Neural progenitor cell (in vitro differentiated cells): ENCODE measurements around the gene PDE4A. TPM values are rescaled to one million over a fixed set of nuclear protein-coding genes. Genes with fewer than 3 reads are reported as not detected.

Source experiments
- DNase-seq: peaks from one replicate; pipeline ENCODE4 v3.0.0-alpha.2; 2016; ENCODE audit warnings: low spot score
- H2AFZ ChIP-seq: fragments of 200-600 bp; sonication (generic); replicated peaks from 2 replicates; pipeline ENCODE4 v1.6.1; 2016; ENCODE audit warnings: antibody characterized with exemption
- H3F3A ChIP-seq: fragments of 200-600 bp; sonication (generic); 2 replicates; pipeline ENCODE4 v1.6.1; 2016; ENCODE audit warnings: antibody characterized with exemption, low read depth
- H3K27ac ChIP-seq: fragments of 200-600 bp; sonication (generic); 2 replicates; pipeline ENCODE4 v1.5.1; 2016; ENCODE audit warnings: mild to moderate bottlenecking
- H3K27me3 ChIP-seq: fragments of 200-600 bp; sonication (generic); 2 replicates; pipeline ENCODE4 v1.6.1; 2016; ENCODE audit warnings: mild to moderate bottlenecking, moderate library complexity
- H3K36me3 ChIP-seq: fragments of 200-600 bp; sonication (generic); 2 replicates; pipeline ENCODE4 v1.5.1; 2016
- H3K4me1 ChIP-seq: fragments of 200-600 bp; sonication (generic); 2 replicates; pipeline ENCODE4 v1.6.1; 2016; ENCODE audit warnings: mixed run types
- H3K4me2 ChIP-seq: fragments of 200-600 bp; sonication (generic); 2 replicates; pipeline ENCODE4 v1.6.1; 2016
- H3K4me3 ChIP-seq: fragments of 200-600 bp; sonication (generic); 2 replicates; pipeline ENCODE4 v1.5.1; 2016
- H3K79me2 ChIP-seq: fragments of 200-600 bp; sonication (generic); 2 replicates; pipeline ENCODE4 v1.6.1; 2016; ENCODE audit warnings: low read depth
- H3K9ac ChIP-seq: fragments of 200-600 bp; sonication (generic); 2 replicates; pipeline ENCODE4 v1.6.1; 2016
- H3K9me3 ChIP-seq: fragments of 200-600 bp; sonication (generic); 2 replicates; pipeline ENCODE4 v1.5.1; 2016; ENCODE audit warnings: low read depth
- H4K20me1 ChIP-seq: fragments of 200-600 bp; sonication (generic); 2 replicates; pipeline ENCODE4 v1.6.1; 2016; ENCODE audit warnings: low read depth
- H3K27ac Mint-ChIP-seq: 3 replicates; pipeline ENCODE4 v1.8.0; 2021; ENCODE audit warnings: mixed read lengths
- H3K27me3 Mint-ChIP-seq: 2 replicates; pipeline ENCODE4 v1.8.0; 2022; ENCODE audit warnings: low read depth, mild to moderate bottlenecking, inconsistent platforms, moderate library complexity, mixed read lengths; ENCODE audit not compliant: insufficient read depth
- H3K36me3 Mint-ChIP-seq: 3 replicates; pipeline ENCODE4 v1.8.0; 2021; ENCODE audit warnings: mixed read lengths
- H3K4me1 Mint-ChIP-seq: 3 replicates; pipeline ENCODE4 v1.8.0; 2021; ENCODE audit warnings: mixed read lengths
- H3K4me3 Mint-ChIP-seq: 3 replicates; pipeline ENCODE4 v1.8.0; 2021; ENCODE audit warnings: mild to moderate bottlenecking, moderate library complexity, mixed read lengths
- H3K9me3 Mint-ChIP-seq: 3 replicates; pipeline ENCODE4 v1.8.0; 2020; ENCODE audit warnings: mixed read lengths
- CTCF ChIP-seq: fragments of 200-600 bp; sonication (generic); IDR thresholded peaks from 2 replicates; pipeline ENCODE4 v1.5.1; 2017; ENCODE audit warnings: antibody characterized with exemption, mild to moderate bottlenecking
- EZH2 ChIP-seq: fragments of 200-600 bp; sonication (generic); IDR thresholded peaks from 2 replicates; pipeline ENCODE4 v1.6.1; 2017; ENCODE audit warnings: antibody characterized with exemption, mild to moderate bottlenecking, moderate library complexity
- EZH2phosphoT487 ChIP-seq: fragments of 200-600 bp; sonication (generic); IDR thresholded peaks from 2 replicates; pipeline ENCODE4 v1.6.1; 2017; ENCODE audit warnings: antibody characterized with exemption
- total RNA-seq: library from RNA; depleted of rRNA; stranded (reverse); fragments of >200 nt; gene quantifications from 2 replicates; pipeline ENCODE4 v1.2.3, GENCODE V29; 2015; ENCODE audit warnings: low replicate concordance

PDE4A gene
- total RNA-seq, 1 donor from 2014 or later = 0.37 TPM

- Histone ChIP-seq H3K9me3 (no peaks in the 10 kb centered on the region), H3K4me3 (no peak overlapping the region), H3F3A (peaks cover 9% of the 10 kb centered on the region), H3K4me2 (peak overlapping the region; percentile 12), H2AFZ (no peak overlapping the region), H3K27me3 (peaks cover 25% of the 10 kb centered on the region), H3K9ac (no peak overlapping the region), H3K4me1 (no peaks in the 10 kb centered on the region), H3K36me3 (no peaks in the 10 kb centered on the region), H3K27ac (no peak overlapping the region), H4K20me1 (no peaks in the 10 kb centered on the region), H3K79me2 (no peaks in the 10 kb centered on the region)
- TF ChIP-seq EZH2 (no peak), CTCF (peak; percentile 65)
- Mint-ChIP-seq H3K4me3 (peak overlapping the region; percentile 66), H3K4me1 (peaks cover 8% of the 10 kb centered on the region), H3K27ac (no peak overlapping the region), H3K36me3 (no peaks in the 10 kb centered on the region), H3K27me3 (peaks cover 5% of the 10 kb centered on the region), H3K9me3 (no peaks in the 10 kb centered on the region)
- DNase-seq = peak; percentile 92
Measured at GRCh38 chr19:10478903-10479384, 58.6 kb downstream of the PDE4A start.

- Histone ChIP-seq H3K79me2 (peaks cover 5% of the 10 kb centered on the region), H3K27ac (no peak overlapping the region)
- H3K27ac Mint-ChIP-seq = no peak overlapping the region
Measured at GRCh38 chr19:10486551-10486950, 66.2 kb downstream of the PDE4A start.

GRCh38 chr19:10491472-10492047, 71.2 kb downstream of the PDE4A start:
- peaks cover 2% of the 10 kb centered on the region for H3K27me3 Mint-ChIP-seq
- no peaks in the 10 kb centered on the region for H3K36me3 ChIP-seq
- H3K79me2 ChIP-seq = peaks cover 9% of the 10 kb centered on the region
- no peak overlapping the region for H3K4me3 Mint-ChIP-seq
- H4K20me1 ChIP-seq = peaks cover 15% of the 10 kb centered on the region
- no peak overlapping the region for H2AFZ ChIP-seq
- H3K27me3 ChIP-seq = no peaks in the 10 kb centered on the region
- peaks cover 3% of the 10 kb centered on the region for H3F3A ChIP-seq
- H3K9me3 Mint-ChIP-seq = no peaks in the 10 kb centered on the region
- H3K36me3 Mint-ChIP-seq = peaks cover 17% of the 10 kb centered on the region
- H3K27ac Mint-ChIP-seq = no peak overlapping the region
- no peaks in the 10 kb centered on the region for H3K4me1 ChIP-seq
- H3K4me3 ChIP-seq = no peak overlapping the region
- no peak overlapping the region for H3K4me2 ChIP-seq
- TF ChIP-seq EZH2phosphoT487 (no peak), CTCF (no peak), EZH2 (no peak)
- H3K27ac ChIP-seq = no peak overlapping the region
- DNase-seq = no peak
- H3K9me3 ChIP-seq = no peaks in the 10 kb centered on the region
- H3K9ac ChIP-seq = no peak overlapping the region
- no peaks in the 10 kb centered on the region for H3K4me1 Mint-ChIP-seq

More at GRCh38 chr19:10486551-10486950, 66.2 kb downstream of the PDE4A start:
- peaks cover 11% of the 10 kb centered on the region for H4K20me1 ChIP-seq
- Mint-ChIP-seq H3K36me3 (peaks cover 16% of the 10 kb centered on the region), H3K4me3 (no peak overlapping the region), H3K4me1 (no peaks in the 10 kb centered on the region), H3K27me3 (peaks cover 2% of the 10 kb centered on the region), H3K9me3 (no peaks in the 10 kb centered on the region)
- no peaks in the 10 kb centered on the region for H3F3A ChIP-seq
- TF ChIP-seq EZH2 (no peak), EZH2phosphoT487 (no peak), CTCF (no peak)
- no peak overlapping the region for H3K4me2 ChIP-seq
- H3K4me3 ChIP-seq = no peak overlapping the region
- no peak overlapping the region for H2AFZ ChIP-seq
- H3K36me3 ChIP-seq = no peaks in the 10 kb centered on the region
- H3K9me3 ChIP-seq = no peaks in the 10 kb centered on the region
- H3K9ac ChIP-seq = no peak overlapping the region
- no peaks in the 10 kb centered on the region for H3K27me3 ChIP-seq
- H3K4me1 ChIP-seq = no peaks in the 10 kb centered on the region
- no peak for DNase-seq
